HUDEP-2 (cell line): ENCODE results near the gene TRPT1.

ENCODE experiments used
- DNase-seq, 76 experiments: peaks; one replicate each; lab custom pipeline; 2025; ENCODE audit not compliant: unreplicated experiment in 76 of 76; lab: John Stamatoyannopoulos, UW

The TRPT1 gene, protein sequence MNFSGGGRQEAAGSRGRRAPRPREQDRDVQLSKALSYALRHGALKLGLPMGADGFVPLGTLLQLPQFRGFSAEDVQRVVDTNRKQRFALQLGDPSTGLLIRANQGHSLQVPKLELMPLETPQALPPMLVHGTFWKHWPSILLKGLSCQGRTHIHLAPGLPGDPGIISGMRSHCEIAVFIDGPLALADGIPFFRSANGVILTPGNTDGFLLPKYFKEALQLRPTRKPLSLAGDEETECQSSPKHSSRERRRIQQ

GRCh38 chr11:64225608-64226506, at the start of gene TRPT1, which contains the start of gene NUDT22:
Gene TRPT1 (minus strand): TSS chr11:64226186. CDS start chr11:64225860, 326 bp downstream.
Gene NUDT22 (plus strand): TSS chr11:64226274. CDS start chr11:64226653, 379 bp downstream.
- peak in 71 of 76 experiments; percentile 42 to 92 (median 78) for DNase-seq

DNA sequence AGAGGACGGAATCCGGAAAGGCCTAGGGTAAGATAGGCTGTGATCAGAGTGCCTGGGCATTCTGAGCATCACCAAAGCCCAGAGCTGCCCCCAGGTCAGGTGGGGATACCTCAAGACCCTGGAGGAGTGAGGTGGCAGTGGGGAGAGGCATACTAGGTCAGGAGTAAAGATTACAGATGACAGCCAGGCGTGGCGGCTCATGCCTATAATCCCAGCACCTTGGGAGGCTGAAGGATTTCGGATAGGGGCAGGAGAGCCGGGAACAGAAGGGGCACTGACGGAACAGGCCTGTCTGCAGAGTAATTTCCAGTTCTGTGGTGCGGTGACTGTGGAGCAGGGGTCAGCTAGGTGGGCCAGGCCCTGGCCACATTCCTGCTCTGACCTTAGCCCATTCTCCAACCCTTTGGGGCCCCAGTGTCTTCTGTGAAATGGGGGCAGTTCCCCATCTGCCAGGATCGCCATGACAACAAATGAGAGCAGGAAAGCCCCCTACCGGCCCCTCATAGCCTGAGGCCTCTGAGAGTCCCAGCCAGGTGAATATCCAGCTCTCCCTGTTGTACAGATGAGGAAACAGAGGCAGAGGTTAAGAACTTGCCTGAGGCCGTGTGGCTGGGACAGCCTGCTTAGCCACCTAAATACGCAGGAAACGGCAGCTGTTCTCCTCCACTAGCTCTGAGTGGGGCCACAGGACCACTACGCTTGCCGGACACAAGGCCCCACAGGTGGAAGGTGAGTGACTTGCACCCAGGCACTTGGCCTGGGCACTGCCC, 49.2 kb upstream of the TRPT1 start:
- DNase-seq: no peak

- peak in 75 of 76 experiments; percentile 71 to 99 (median 97) for DNase-seq
Observed at GRCh38 chr11:64269540-64270220, 43.7 kb upstream of the TRPT1 start.

- DNase-seq: peak in 48 of 76 experiments; percentile 9 to 72 (median 32)
Observed at GRCh38 chr11:64268893-64269539, 43.0 kb upstream of the TRPT1 start.

- DNase-seq: peak in 45 of 76 experiments; percentile 10 to 63 (median 41)
Observed at GRCh38 chr11:64268025-64268892, 42.3 kb upstream of the TRPT1 start.

DNA sequence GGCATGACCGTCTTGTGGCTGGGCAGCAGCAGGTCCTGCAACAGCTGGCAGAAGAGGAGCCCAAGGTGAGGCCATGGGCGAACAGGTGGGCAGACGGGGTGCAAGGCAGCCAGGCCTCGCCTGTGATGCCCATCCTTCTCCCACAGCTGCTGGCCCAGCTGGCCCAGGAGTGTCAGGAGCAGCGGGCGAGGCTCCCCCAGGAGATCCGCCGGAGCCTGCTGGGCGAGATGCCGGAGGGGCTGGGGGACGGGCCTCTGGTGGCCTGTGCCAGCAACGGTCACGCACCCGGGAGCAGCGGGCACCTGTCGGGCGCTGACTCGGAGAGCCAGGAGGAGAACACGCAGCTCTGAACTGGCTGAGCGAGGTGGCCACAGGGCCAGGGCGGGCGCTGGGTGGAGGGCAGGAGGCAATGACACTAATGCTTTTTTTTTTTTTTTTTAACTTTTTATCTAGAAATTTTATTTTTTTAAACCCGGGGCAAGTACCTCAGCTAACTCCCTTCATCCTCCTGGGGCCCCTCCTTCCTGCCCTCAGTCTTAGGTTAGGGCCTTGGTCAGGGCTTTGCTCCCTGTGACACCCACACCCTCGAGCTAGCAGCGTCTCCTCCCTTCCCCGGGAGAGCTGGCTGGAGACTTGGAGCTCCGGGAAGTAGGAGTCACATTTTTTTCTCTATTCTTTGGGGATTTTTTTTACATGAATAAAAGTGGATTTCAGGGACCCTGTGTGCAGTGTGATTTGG, 41.4 kb upstream of the TRPT1 start:
- DNase-seq: no peak

DNA sequence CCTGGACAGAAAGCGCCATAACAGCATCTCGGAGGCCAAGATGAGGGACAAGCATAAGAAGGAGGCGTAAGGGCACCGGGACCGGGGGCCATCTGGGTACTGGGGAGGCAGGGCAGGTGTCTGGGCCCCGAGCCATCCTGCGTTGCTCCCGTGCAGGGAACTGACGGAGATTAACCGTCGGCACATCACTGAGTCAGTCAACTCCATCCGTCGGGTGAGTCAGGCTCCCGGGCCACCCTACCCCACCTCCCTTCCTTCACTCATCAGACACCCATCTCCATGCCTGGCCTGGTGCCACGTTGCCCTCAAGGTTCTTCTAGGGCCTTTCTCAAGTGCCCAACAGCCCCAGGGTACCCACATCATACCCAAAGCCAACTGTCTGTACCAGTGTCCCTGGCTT, 40.4 kb upstream of the TRPT1 start:
- no peak for DNase-seq

DNA sequence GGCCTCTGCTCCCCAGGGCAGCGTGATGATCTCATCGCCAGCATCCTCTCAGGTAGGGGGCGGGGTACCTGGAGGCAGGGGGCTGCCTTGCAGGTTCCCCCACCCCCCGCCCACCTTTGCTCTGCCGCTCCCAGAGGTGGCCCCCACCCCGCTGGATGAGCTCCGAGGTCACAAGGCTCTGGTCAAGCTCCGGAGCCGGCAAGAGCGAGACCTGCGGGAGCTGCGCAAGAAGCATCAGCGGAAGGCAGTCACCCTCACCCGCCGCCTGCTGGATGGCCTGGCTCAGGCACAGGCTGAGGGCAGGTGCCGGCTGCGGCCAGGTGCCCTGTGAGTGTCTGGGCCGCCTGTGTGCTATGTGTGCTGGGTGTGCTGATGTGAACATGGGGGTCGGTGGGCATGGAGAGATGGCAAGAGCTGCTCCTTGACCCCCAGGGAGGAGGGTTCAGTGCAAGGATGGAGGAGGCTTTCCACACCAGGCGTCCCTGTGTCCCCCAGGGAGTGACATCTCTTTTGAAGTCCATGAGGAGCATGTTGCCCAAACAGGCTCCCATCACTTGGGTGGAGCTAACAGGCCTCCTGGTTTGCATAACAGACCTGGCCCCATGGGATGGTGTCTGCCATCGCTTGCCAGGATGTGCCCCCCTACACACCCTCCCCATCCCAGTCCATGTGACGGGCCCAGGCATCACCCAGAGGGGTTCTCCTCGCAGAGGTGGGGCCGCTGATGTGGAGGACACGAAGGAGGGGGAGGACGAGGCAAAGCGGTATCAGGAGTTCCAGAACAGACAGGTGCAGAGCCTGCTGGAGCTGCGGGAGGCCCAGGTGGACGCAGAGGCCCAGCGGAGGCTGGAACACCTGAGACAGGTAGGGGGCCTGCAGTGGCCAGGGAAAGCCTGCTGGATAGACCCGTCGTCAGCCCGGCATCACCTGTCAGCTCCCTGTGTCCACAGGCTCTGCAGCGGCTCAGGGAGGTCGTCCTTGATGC, 39.5 kb upstream of the TRPT1 start:
- no peak for DNase-seq

DNA sequence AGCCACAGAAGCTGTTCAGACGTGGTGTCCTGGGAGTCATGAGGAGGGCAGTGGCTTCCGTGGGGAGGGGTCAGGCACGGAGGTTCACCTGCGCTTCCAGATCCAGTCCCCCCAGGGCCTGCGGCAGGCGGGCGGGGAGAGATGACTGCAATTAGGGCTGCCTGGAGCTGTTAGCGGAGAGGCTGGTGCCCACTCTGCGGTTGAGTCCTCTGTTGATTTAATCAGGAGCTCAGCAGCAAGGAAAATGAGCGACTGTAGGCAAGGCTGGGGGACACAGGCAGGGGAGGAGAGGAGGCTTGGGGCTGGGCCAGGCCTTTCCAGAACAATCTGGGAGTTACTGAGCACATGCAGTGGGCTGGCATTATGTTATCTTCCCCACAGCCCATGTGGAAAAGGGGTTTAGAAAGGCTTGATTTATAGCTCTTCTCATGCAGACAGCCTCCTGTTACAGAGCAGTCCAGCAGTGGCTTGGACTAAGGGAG, 38.4 kb upstream of the TRPT1 start:
- DNase-seq: no peak

DNA sequence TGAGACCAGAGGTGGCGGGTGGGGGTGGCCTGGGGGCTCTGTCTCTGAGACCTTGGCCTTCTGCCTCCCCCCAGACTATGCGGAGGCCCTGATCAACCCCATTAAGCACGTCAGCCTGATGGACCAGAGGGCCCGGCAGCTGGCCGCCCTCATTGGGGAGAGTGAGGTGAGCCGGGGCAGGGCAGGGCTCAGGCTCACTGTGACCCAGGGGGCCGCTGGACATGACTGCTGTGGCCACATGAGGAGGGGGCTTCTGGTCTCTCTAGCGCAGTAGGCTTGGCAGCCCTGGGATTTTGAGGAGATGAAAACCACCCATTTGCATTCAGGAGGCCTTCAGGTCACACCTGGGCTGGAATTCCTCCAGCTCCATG, 37.9 kb upstream of the TRPT1 start:
- no peak for DNase-seq

DNA sequence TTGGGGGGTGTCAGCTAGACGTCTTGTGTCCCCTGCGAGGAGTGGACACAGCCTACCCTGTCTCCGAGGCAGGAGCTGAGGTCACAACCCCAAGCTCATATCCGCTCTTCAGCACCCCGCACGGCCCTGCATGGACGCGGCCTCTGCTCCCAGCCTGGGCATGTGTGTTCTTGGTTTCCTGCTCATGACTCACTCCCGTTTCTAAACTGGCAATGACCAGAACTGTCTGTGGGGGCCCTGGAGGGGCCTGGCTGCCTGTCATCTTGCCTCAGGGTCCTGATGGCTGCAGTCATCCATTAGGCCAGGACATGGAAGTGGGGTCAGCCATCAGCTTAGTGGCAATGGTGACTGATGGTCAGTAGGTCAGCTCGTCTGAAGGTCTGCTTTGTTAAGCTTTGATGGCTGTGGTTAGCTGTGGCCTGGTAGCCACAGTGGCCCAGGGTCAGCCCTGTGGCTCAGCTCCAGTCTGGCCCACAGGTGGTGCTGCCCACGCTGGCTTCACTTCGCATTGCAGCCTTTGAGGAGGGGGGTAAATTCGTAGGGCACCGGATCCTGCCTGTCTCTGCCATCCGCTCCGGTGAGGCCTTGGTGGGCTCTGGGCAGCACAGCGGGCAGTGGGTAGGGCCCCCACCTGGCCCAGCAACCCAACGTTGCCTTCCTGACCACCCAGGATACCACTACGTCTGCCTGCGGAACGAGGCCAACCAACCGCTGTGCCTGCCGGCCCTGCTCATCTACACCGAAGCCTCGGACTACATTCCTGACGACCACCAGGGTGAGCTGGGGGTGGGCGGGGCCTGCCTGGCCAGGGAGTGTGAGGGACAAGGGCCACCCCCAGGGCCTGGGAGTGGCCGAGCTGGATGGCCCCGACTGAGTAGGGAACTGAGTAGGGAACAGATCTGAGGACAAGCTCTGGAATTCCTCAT, 37.3 kb upstream of the TRPT1 start:
- no peak for DNase-seq

DNA sequence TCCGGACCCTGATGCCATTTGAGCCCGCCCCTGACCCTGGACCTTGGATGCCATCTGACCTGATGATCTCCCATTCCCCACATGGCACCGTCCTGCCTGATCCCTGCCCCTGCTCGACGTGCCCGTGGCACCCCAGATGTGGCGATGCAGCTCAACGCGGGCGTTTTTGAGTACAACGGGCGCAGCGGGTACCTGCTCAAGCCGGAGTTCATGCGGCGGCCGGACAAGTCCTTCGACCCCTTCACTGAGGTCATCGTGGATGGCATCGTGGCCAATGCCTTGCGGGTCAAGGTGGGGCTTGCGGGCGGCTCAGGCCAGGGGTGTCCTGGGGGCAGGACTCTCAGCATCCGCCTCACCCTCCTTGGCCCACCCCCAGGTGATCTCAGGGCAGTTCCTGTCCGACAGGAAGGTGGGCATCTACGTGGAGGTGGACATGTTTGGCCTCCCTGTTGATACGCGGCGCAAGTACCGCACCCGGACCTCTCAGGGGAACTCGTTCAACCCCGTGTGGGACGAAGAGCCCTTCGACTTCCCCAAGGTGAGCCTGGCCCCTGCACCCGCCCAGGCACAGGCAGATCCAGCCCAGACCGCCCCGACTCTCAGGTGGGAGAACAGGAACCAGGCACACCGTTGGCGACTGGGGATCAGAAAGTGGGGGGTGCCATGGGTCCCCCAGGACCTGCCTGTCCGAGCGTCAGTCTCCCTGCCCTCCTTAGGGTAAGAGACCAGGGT, 36.5 kb upstream of the TRPT1 start:
- no peak for DNase-seq

DNA sequence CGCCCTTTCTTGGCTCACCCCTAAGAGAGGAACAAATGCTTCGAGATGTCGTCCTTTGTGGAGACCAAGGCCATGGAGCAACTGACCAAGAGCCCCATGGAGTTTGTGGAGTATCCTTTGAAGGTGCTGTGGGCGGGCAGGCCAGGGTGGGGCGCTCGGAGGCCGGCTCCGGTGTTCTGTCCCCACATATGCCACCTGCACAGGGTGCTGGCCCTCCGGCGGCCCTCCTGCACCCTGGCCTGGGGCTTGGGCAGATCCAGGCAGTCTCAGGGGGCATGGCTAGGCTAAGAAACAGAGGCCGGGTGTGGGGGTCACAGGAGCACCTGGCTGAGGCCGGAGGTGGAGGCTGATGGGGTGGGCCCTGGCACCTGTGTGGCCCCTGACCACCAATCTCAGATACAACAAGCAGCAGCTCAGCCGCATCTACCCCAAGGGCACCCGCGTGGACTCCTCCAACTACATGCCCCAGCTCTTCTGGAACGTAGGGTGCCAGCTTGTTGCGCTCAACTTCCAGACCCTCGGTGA, 35.6 kb upstream of the TRPT1 start:
- no peak for DNase-seq

GRCh38 chr11:64260147-64260708, 34.2 kb upstream of the TRPT1 start:
- no peak for DNase-seq
